Ovary (tissue), 9 donors: ENCODE measurements around the gene MAP3K21. TPM values are rescaled to one million over a fixed set of nuclear protein-coding genes. Genes with fewer than 3 reads are reported as not detected.

Source experiments
- DNase-seq, 5 donors: peaks; one replicate each; pipeline ENCODE4 v3.0.0-alpha.2; 2019 to 2020
- H3K27ac ChIP-seq, 2 donors: fragments of 200-600 bp; one replicate each; pipeline versions ENCODE4 v1.5.1 to v1.8.0; 2019 to 2022
- H3K27me3 ChIP-seq: fragments of 200-600 bp; one replicate; pipeline ENCODE4 v1.8.0; 2022
- H3K36me3 ChIP-seq: fragments of 200-600 bp; sonication (generic); one replicate; pipeline ENCODE4 v1.5.1; 2019
- H3K4me1 ChIP-seq: one replicate; pipeline ENCODE4 v1.8.1; 2013; ENCODE audit warnings: mild to moderate bottlenecking, moderate library complexity; ENCODE audit not compliant: insufficient read depth
- H3K4me3 ChIP-seq: fragments of 200-600 bp; sonication (generic); one replicate; pipeline ENCODE4 v1.5.1; 2017
- H3K9me3 ChIP-seq, 2 donors: fragments of 200-600 bp in 1 of 2; sonication (generic) in 1 of 2; one replicate each; pipeline versions ENCODE4 v1.5.1 to v1.8.1; 2013 to 2019; ENCODE audit warnings: mild to moderate bottlenecking in 1 of 2, moderate library complexity in 1 of 2
- EP300 ChIP-seq: sonication (generic); formaldehyde crosslinking; IDR thresholded peaks from one replicate; pipeline ENCODE4 v1.6.1; 2017; ENCODE audit warnings: antibody characterized with exemption
- POLR2A ChIP-seq: fragments of 450-650 bp; IDR thresholded peaks from one replicate; pipeline ENCODE4 v1.6.1; 2017; ENCODE audit warnings: antibody characterized with exemption, mild to moderate bottlenecking, moderate library complexity
- WGBS, 3 donors: extraction: QIAGEN DNeasy Blood & Tissue Kit in 1 of 3; methylation state at CpG; one replicate each; pipeline versions ENCODE4 v1.1.5 to v1.1.7; 2013 to 2017; 5-methylcytosine and 5-hydroxymethylcytosine counted together
- intact Hi-C, 4 donors: fragments of 100-400 bp; cut with DNase I; formaldehyde crosslinking; loops; one replicate each; pipeline versions ENCODE4 v1.11.0 to v1.15.1; 2022 to 2023
- polyA plus RNA-seq, 2 donors: library from polyadenylated mRNA; stranded (reverse); fragments of 200-250 nt in 1 of 2; fragments of 350-450 nt in 1 of 2; fragmentation: Illumina TruSeq in 1 of 2; extraction: RNeasy Lipid Tissue Mini Kit (QIAGEN cat#74804) in 1 of 2; gene quantifications; one replicate each; pipeline ENCODE4 v1.2.3, GENCODE V29; 2013 to 2014
- total RNA-seq, 7 donors: library from RNA; depleted of rRNA in 2 of 7; stranded (reverse); fragments of >200 nt in 2 of 7; fragmentation: NEBNext Ultra II Directional in 3 of 7; extraction: Animal tissue kit (Norgen Biotek cat#: 25700) in 3 of 7; gene quantifications; one replicate each; pipeline versions ENCODE4 v1.1.0 to v1.2.4, GENCODE V29; 2016 to 2023
- TF ChIP-seq, protein P1 (sequence below), 3 donors: fragments of 450-650 bp in 2 of 3; fragments of 200-600 bp in 1 of 3; IDR thresholded peaks; one replicate each; pipeline versions ENCODE4 v1.5.1 to v1.8.0; 2016 to 2022; ENCODE audit warnings: antibody characterized with exemption in 3 of 3, mild to moderate bottlenecking in 1 of 3
- donor health status: DM: no; HTN: no; CAD: no; lungs with moderate emphysema.
- donor health status: DM: no; HTN: no; CAD: no.
- donor health status: Bipolar disorder and iron deficiency.
- donor health status: DM: yes; HTN: yes; CAD: no.
- donor health status: DM: no; HTN: no; CAD: no.
- donor health status: DM: yes; HTN: yes; CAD: no.

The MAP3K21 gene
- total and polyA plus RNA-seq, 9 donors = 0.52 to 21.0 (median 1.7) TPM

DNA sequence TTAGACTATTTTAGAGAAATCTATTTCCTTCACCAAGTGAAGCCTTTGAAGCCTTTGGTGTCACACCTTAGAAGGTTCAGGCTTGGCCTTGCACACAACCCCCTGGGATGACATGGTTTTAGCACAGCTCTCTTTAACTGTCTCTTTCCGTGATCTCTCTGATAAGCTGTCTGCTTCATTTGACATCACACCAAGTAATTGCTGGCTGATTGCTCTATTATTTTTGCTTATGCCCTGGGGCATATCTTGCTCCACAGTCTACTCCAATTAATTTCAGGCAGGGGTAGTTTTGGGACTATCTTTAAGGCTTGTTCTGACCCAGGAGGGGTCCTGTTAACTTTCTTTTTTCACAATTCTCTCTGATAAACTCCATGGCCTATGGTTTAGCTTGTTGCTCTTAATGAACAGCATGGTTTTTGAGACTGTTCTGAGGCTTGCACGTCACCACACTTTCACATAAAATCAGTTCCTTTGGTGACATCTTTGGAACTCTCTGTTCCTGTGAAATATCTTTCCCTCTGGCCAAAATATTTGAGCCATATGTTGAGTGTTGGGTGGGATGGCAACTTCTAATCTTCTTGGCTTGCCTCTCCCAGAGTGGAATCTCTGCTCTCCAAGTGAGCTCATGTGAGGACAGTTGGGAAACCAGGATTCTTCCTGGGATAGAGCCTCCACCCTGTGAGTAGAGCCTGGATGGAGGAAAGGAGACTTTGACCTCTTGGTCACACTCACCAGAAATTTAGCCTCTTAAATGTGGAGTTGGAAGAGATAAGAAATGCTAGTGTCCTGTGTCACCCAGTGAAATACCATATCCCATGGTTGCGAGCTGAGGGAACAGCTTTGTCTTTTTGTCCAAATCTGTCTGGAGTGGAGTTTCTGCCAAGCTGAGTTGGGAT lies 63.6 kb downstream of the MAP3K21 start:
- Histone ChIP-seq H3K4me1 (no peaks in the 10 kb centered on the region), H3K4me3 (no peak overlapping the region), H3K9me3 (no peaks in the 10 kb centered on the region), H3K27ac (no peak overlapping the region), H3K36me3 (no peaks in the 10 kb centered on the region), H3K27me3 (no peaks in the 10 kb centered on the region)
- WGBS, 3 donors = 73 to 77% (median 75%) methylated on average over 3 of the region's 3 CpGs
- intact Hi-C loops = no loop called here
- DNase-seq = no peak
- TF ChIP-seq EP300 = no peak
- no peak for TF ChIP-seq POLR2A
- TF ChIP-seq, protein P1, sequence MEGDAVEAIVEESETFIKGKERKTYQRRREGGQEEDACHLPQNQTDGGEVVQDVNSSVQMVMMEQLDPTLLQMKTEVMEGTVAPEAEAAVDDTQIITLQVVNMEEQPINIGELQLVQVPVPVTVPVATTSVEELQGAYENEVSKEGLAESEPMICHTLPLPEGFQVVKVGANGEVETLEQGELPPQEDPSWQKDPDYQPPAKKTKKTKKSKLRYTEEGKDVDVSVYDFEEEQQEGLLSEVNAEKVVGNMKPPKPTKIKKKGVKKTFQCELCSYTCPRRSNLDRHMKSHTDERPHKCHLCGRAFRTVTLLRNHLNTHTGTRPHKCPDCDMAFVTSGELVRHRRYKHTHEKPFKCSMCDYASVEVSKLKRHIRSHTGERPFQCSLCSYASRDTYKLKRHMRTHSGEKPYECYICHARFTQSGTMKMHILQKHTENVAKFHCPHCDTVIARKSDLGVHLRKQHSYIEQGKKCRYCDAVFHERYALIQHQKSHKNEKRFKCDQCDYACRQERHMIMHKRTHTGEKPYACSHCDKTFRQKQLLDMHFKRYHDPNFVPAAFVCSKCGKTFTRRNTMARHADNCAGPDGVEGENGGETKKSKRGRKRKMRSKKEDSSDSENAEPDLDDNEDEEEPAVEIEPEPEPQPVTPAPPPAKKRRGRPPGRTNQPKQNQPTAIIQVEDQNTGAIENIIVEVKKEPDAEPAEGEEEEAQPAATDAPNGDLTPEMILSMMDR (IDR thresholded peaks at IDR 0.05) = no peak

DNA sequence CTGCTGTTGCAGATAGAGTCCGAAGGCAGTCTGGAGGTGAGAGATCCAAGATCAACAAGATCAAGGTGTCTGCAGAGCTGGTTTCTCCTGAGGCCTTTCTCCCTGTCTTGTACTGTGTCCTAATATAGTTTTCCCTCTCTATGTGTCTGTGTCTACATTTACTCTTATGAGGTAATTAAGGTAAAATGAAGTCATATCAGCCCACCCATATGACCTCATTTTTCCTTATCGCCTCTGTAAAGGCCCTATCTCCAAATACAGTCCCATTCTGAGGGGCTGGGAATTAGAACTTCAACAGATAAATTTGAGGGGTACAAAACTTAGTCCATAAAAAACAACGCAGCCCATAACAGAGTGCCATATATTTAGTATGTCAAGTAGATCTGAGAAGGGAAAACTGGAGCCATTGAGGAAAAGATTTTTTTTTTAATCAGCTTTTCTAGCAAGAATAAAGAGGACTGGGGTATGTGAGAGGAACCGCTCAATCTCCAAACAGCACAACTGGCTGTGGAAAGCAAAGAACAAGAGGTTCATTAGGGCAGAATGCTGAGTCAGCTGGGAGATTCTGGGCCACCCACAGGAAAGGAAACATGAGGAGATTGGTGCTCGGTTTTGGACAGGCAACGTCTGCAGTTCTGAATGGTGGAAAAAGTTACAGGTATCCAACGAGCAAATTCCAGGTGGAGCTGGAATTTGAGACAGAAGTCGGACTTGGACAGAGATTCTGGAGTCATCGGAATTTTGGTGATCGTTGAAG lies 65.7 kb downstream of the MAP3K21 start:
- TF ChIP-seq EP300 (no peak), POLR2A (no peak)
- TF ChIP-seq, protein P1 (IDR thresholded peaks at IDR 0.05) = no peak
- intact Hi-C loops = no loop called here
- Histone ChIP-seq H3K4me1 (no peaks in the 10 kb centered on the region), H3K4me3 (no peak overlapping the region), H3K9me3 (no peaks in the 10 kb centered on the region), H3K27ac (no peak overlapping the region), H3K27me3 (no peaks in the 10 kb centered on the region), H3K36me3 (no peaks in the 10 kb centered on the region)
- no peak for DNase-seq
- 39 to 53% (median 44%) methylated on average over 10 of the region's 10 CpGs for WGBS, 3 donors

DNA sequence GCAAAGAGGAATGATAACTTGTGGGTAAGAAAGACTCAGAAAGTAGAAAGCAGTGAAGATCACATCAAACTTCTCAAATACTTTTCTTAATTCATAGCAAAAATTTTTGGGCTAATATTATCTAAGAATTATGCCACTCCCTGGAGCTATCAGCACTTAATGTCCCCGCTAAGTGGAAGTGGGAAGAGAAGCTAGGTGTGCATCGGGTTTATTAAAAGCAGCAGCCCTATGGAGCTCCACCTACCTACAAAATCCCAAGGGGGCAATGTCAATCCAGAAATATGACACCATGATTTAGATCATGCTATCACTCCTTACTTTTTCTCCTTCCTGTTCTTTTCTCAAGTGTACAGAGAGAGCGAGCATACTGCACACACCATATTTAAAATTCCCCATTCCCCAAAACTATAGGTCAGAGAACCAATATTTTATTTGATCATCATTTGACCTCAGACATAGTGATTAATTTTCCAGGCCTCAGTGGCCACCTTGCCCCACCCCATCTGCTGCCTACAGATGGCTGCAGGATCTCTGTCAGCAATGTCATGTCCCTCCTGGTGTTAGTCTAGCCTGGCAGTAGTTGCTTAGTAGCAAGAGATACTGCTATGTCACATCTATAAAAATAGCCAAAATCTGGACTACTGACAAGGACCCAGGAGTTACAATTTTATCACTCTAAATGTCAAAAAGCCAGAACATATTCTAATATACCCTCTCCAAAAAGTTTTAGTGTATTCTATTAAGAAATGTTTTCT lies 66.6 kb downstream of the MAP3K21 start:
- H3K9me3 ChIP-seq = no peaks in the 10 kb centered on the region
- no peaks in the 10 kb centered on the region for H3K36me3 ChIP-seq
- no peak overlapping the region for H3K4me3 ChIP-seq
- no peaks in the 10 kb centered on the region for H3K4me1 ChIP-seq
- no peak for DNase-seq
- H3K27me3 ChIP-seq = no peaks in the 10 kb centered on the region
- no peak overlapping the region for H3K27ac ChIP-seq
- TF ChIP-seq EP300 = no peak
- TF ChIP-seq, protein P1 (IDR thresholded peaks at IDR 0.05) = no peak
- no peak for TF ChIP-seq POLR2A
- intact Hi-C loops = no loop called here
- 71 to 87% (median 80%) methylated on average over 3 of the region's 3 CpGs for WGBS, 3 donors
